Neural cell (in vitro differentiated cells): ENCODE measurements around the gene A2ML1. TPM values are rescaled to one million over a fixed set of nuclear protein-coding genes. Genes with fewer than 3 reads are reported as not detected.

Experiments
- H2AFZ ChIP-seq: fragments of 200-600, 300-800 bp; sonication (generic), shearing (Covaris generic); 2 replicates; pipeline ENCODE4 v1.6.0; 2014; ENCODE audit warnings: low read depth, mild to moderate bottlenecking, antibody characterized with exemption, low read length, moderate library complexity
- H3F3A ChIP-seq: fragments of 200-600 bp; shearing (Covaris generic); 2 replicates; pipeline ENCODE4 v1.6.1; 2016; ENCODE audit warnings: mild to moderate bottlenecking, moderate library complexity, mixed read lengths, antibody characterized with exemption, low read length; ENCODE audit not compliant: insufficient read depth, poor library complexity, severe bottlenecking
- H3K27ac ChIP-seq: fragments of 200-600, 300-800 bp; sonication (generic), shearing (Covaris generic); 2 replicates; pipeline ENCODE4 v1.5.1; 2014; ENCODE audit warnings: mild to moderate bottlenecking, low read length, moderate library complexity
- H3K27me3 ChIP-seq: fragments of 300-800, 200-600 bp; sonication (generic), shearing (Covaris generic); 2 replicates; pipeline ENCODE4 v1.6.0; 2014; ENCODE audit warnings: mild to moderate bottlenecking, low read depth, low read length, moderate library complexity; ENCODE audit not compliant: insufficient read depth
- H3K36me3 ChIP-seq: fragments of 300-800, 200-600 bp; sonication (generic), shearing (Covaris generic); 2 replicates; pipeline ENCODE4 v1.5.1; 2014; ENCODE audit warnings: mild to moderate bottlenecking, antibody characterized with exemption, low read length, moderate library complexity; ENCODE audit not compliant: insufficient read depth
- H3K4me2 ChIP-seq: fragments of 300-800, 200-600 bp; sonication (generic), shearing (Covaris generic); 2 replicates; pipeline ENCODE4 v1.6.0; 2014; ENCODE audit warnings: mild to moderate bottlenecking, low read length
- H3K4me3 ChIP-seq: fragments of 300-800, 200-600 bp; sonication (generic), shearing (Covaris generic); 2 replicates; pipeline ENCODE4 v1.5.1; 2014; ENCODE audit warnings: mild to moderate bottlenecking, low read length, moderate library complexity
- H3K79me2 ChIP-seq: fragments of 200-600 bp; shearing (Covaris generic); replicated peaks from 2 replicates; pipeline ENCODE4 v1.6.0; 2014; ENCODE audit warnings: mild to moderate bottlenecking, low read length, moderate library complexity; ENCODE audit not compliant: insufficient read depth
- H3K9ac ChIP-seq: fragments of 300-800, 200-600 bp; sonication (generic), shearing (Covaris generic); 2 replicates; pipeline ENCODE4 v1.6.1; 2016; ENCODE audit warnings: mild to moderate bottlenecking, low read length, mixed read lengths
- H3K9me2 ChIP-seq: fragments of 200-600 bp; shearing (Covaris generic); 2 replicates; pipeline ENCODE4 v1.6.1; 2016; ENCODE audit warnings: mild to moderate bottlenecking, low read length, mixed read lengths; ENCODE audit not compliant: insufficient read depth
- H3K9me3 ChIP-seq: fragments of 200-600, 300-800 bp; sonication (generic), shearing (Covaris generic); 2 replicates; pipeline ENCODE4 v1.6.1; 2016; ENCODE audit warnings: mild to moderate bottlenecking, mixed run types, low read length, moderate library complexity, mixed read lengths
- H4K20me1 ChIP-seq: fragments of 200-600 bp; shearing (Covaris generic); 2 replicates; pipeline ENCODE4 v1.6.1; 2016; ENCODE audit warnings: mild to moderate bottlenecking, mixed run types; ENCODE audit not compliant: insufficient read depth
- CTCF ChIP-seq: fragments of 450-650 bp; IDR thresholded peaks from 2 replicates; pipeline ENCODE4 v1.5.1; 2014; ENCODE audit warnings: antibody characterized with exemption, mild to moderate bottlenecking, moderate library complexity; ENCODE audit not compliant: poor library complexity, severe bottlenecking
- EP300 ChIP-seq: fragments of 450-650 bp; conservative IDR thresholded peaks from 2 replicates; pipeline ENCODE4 v1.6.1; 2014; ENCODE audit warnings: antibody characterized with exemption, mild to moderate bottlenecking, moderate library complexity; ENCODE audit not compliant: poor library complexity, severe bottlenecking
- EZH2 ChIP-seq: fragments of 200-600, 300-800 bp; shearing (Covaris generic), sonication (generic); IDR thresholded peaks from 2 replicates; pipeline ENCODE4 v1.6.1; 2014; ENCODE audit warnings: antibody characterized with exemption, low read length, borderline replicate concordance, mild to moderate bottlenecking; ENCODE audit not compliant: insufficient read depth, poor library complexity, severe bottlenecking
- MXI1 ChIP-seq: fragments of 450-650 bp; conservative IDR thresholded peaks from 2 replicates; pipeline ENCODE4 v1.6.1; 2014; ENCODE audit warnings: antibody characterized with exemption, mild to moderate bottlenecking; ENCODE audit not compliant: poor library complexity, severe bottlenecking
- POLR2AphosphoS5 ChIP-seq: IDR thresholded peaks from 2 replicates; pipeline ENCODE4 v1.6.1; 2012
- RAD21 ChIP-seq: fragments of 450-650 bp; conservative IDR thresholded peaks from 2 replicates; pipeline ENCODE4 v1.6.1; 2014; ENCODE audit warnings: antibody characterized with exemption, mild to moderate bottlenecking, moderate library complexity
- REST ChIP-seq: IDR thresholded peaks from 2 replicates; pipeline ENCODE4 v1.6.1; 2012; ENCODE audit warnings: borderline replicate concordance
- SMC3 ChIP-seq: fragments of 450-650 bp; conservative IDR thresholded peaks from 2 replicates; pipeline ENCODE4 v1.6.1; 2014; ENCODE audit warnings: antibody characterized with exemption, mild to moderate bottlenecking, moderate library complexity; ENCODE audit not compliant: poor library complexity
- TAF1 ChIP-seq: IDR thresholded peaks from 2 replicates; pipeline ENCODE4 v1.6.1; 2012; ENCODE audit warnings: low read depth
- polyA plus RNA-seq: library from polyadenylated mRNA; depleted of rRNA; stranded (reverse); fragments of >200 nt; gene quantifications from 2 replicates; pipeline ENCODE4 v1.2.3, GENCODE V29; 2014

The A2ML1 gene
- polyA plus RNA-seq, 1 donor from 2014 or later = not detected

- Histone ChIP-seq H3K9me2 (no peaks in the 10 kb centered on the region), H3K27ac (no peak overlapping the region), H2AFZ (no peak overlapping the region), H3K36me3 (no peaks in the 10 kb centered on the region), H3K79me2 (no peaks in the 10 kb centered on the region), H3K4me2 (no peak overlapping the region), H3F3A (no peaks in the 10 kb centered on the region), H3K27me3 (no peaks in the 10 kb centered on the region), H3K9ac (no peak overlapping the region), H4K20me1 (no peaks in the 10 kb centered on the region), H3K9me3 (no peaks in the 10 kb centered on the region), H3K4me3 (no peak overlapping the region)
- TF ChIP-seq CTCF = no peak
- TF ChIP-seq SMC3 = no peak
- no peak for TF ChIP-seq POLR2AphosphoS5
- no peak for TF ChIP-seq TAF1
- no peak for TF ChIP-seq RAD21
Measured at GRCh38 chr12:8817856-8818255, 4.6 kb upstream of the A2ML1 start.

GRCh38 chr12:8818526-8818925 lies 3.9 kb upstream of the A2ML1 start:
- Histone ChIP-seq H3K9ac (no peak overlapping the region), H3K9me2 (no peaks in the 10 kb centered on the region), H3K36me3 (no peaks in the 10 kb centered on the region), H3K4me2 (no peak overlapping the region), H3K79me2 (no peaks in the 10 kb centered on the region), H3K4me3 (no peak overlapping the region), H2AFZ (no peak overlapping the region), H3K9me3 (no peaks in the 10 kb centered on the region), H3K27me3 (no peaks in the 10 kb centered on the region), H4K20me1 (no peaks in the 10 kb centered on the region), H3F3A (no peaks in the 10 kb centered on the region), H3K27ac (no peak overlapping the region)
- TF ChIP-seq POLR2AphosphoS5 = no peak
- no peak for TF ChIP-seq RAD21
- TF ChIP-seq REST = no peak
- no peak for TF ChIP-seq MXI1
- TF ChIP-seq EP300 = no peak
- no peak for TF ChIP-seq TAF1

GRCh38 chr12:8819666-8819980 lies 2.8 kb upstream of the A2ML1 start:
- Histone ChIP-seq H3F3A (no peaks in the 10 kb centered on the region), H3K79me2 (no peaks in the 10 kb centered on the region), H3K4me2 (no peak overlapping the region), H3K9me3 (no peaks in the 10 kb centered on the region), H2AFZ (no peak overlapping the region), H3K4me3 (no peak overlapping the region), H3K9me2 (no peaks in the 10 kb centered on the region), H3K36me3 (no peaks in the 10 kb centered on the region), H3K27ac (no peak overlapping the region), H3K27me3 (no peaks in the 10 kb centered on the region), H4K20me1 (no peaks in the 10 kb centered on the region), H3K9ac (no peak overlapping the region)
- no peak for TF ChIP-seq REST
- no peak for TF ChIP-seq MXI1
- TF ChIP-seq EP300 = no peak
- TF ChIP-seq SMC3 = no peak
- TF ChIP-seq TAF1 = no peak
- no peak for TF ChIP-seq RAD21
- TF ChIP-seq CTCF = no peak
- no peak for TF ChIP-seq POLR2AphosphoS5
- TF ChIP-seq EZH2 = no peak
